GM23338 (cell line): ENCODE results near the gene HPX. TPM values are rescaled to one million over a fixed set of nuclear protein-coding genes. Genes with fewer than 3 reads are reported as not detected.
A peak's percentile ranks its signal among the peaks of the same experiment; 100 is the strongest.

Experiments
- ATAC-seq: fragments of 200-7000 bp; cut with Tn5 transposase; 3 replicates; pipeline ENCODE4 v1.9.1; 2020
- DNase-seq: peaks from one replicate; pipeline ENCODE4 v3.0.0-alpha.2; 2015; ENCODE audit warnings: low spot score
- H2AFZ ChIP-seq: fragments of 200-600 bp; sonication (generic); 2 replicates; pipeline ENCODE4 v1.8.0; 2016; ENCODE audit warnings: antibody characterized with exemption, mild to moderate bottlenecking, moderate library complexity
- H3F3A ChIP-seq: fragments of 200-600 bp; sonication (generic); replicated peaks from 2 replicates; pipeline ENCODE4 v1.8.0; 2017; ENCODE audit warnings: antibody characterized with exemption, mixed run types, low read depth
- H3K27ac ChIP-seq: fragments of 200-600 bp; sonication (generic); 2 replicates; pipeline ENCODE4 v1.6.1; 2016; ENCODE audit warnings: low read depth
- H3K27me3 ChIP-seq: fragments of 200-600 bp; sonication (generic); 2 replicates; pipeline ENCODE4 v1.8.0; 2016; ENCODE audit warnings: mild to moderate bottlenecking, mixed run types, moderate library complexity; ENCODE audit not compliant: insufficient read depth
- H3K36me3 ChIP-seq: fragments of 200-600 bp; sonication (generic); 2 replicates; pipeline ENCODE4 v1.8.0; 2016; ENCODE audit warnings: mild to moderate bottlenecking; ENCODE audit not compliant: insufficient read depth
- H3K4me1 ChIP-seq: fragments of 200-600 bp; sonication (generic); 2 replicates; pipeline ENCODE4 v1.8.0; 2016; ENCODE audit warnings: mild to moderate bottlenecking, moderate library complexity; ENCODE audit not compliant: insufficient read depth
- H3K4me2 ChIP-seq: fragments of 200-600 bp; sonication (generic); 2 replicates; pipeline ENCODE4 v1.7.1; 2017; ENCODE audit warnings: mixed run types
- H3K4me3 ChIP-seq: fragments of 200-600 bp; sonication (generic); 2 replicates; pipeline ENCODE4 v1.6.1; 2016; ENCODE audit warnings: mixed run types
- H3K79me2 ChIP-seq: fragments of 200-600 bp; sonication (generic); replicated peaks from 2 replicates; pipeline ENCODE4 v1.8.0; 2017; ENCODE audit warnings: mild to moderate bottlenecking; ENCODE audit not compliant: insufficient read depth
- H3K9me2 ChIP-seq: fragments of 200-600 bp; sonication (generic); 2 replicates; pipeline ENCODE4 v1.8.0; 2017; ENCODE audit not compliant: insufficient read depth
- H4K20me1 ChIP-seq: fragments of 200-600 bp; sonication (generic); replicated peaks from 2 replicates; pipeline ENCODE4 v1.8.0; 2017; ENCODE audit warnings: mild to moderate bottlenecking; ENCODE audit not compliant: insufficient read depth
- H3K27ac Mint-ChIP-seq: 2 replicates; pipeline ENCODE4 v1.8.0; 2020; ENCODE audit warnings: inconsistent platforms, mild to moderate bottlenecking, moderate library complexity, mixed read lengths
- H3K27me3 Mint-ChIP-seq: 3 replicates; pipeline ENCODE4 v1.8.0; 2022; ENCODE audit warnings: low read depth, mild to moderate bottlenecking, moderate library complexity, mixed read lengths, inconsistent platforms; ENCODE audit not compliant: insufficient read depth, poor library complexity
- H3K36me3 Mint-ChIP-seq: 3 replicates; pipeline ENCODE4 v1.8.0; 2021; ENCODE audit warnings: low read depth, mild to moderate bottlenecking, inconsistent platforms, moderate library complexity, mixed read lengths
- H3K4me1 Mint-ChIP-seq: 3 replicates; pipeline ENCODE4 v1.8.0; 2020; ENCODE audit warnings: mild to moderate bottlenecking, inconsistent platforms, mixed read lengths
- H3K4me3 Mint-ChIP-seq: 3 replicates; pipeline ENCODE4 v1.8.0; 2021; ENCODE audit warnings: moderate library complexity, mild to moderate bottlenecking, inconsistent platforms, mixed read lengths
- H3K9me3 Mint-ChIP-seq: 3 replicates; pipeline ENCODE4 v1.8.0; 2020; ENCODE audit warnings: moderate library complexity, mild to moderate bottlenecking, inconsistent platforms, mixed read lengths
- ETS1 ChIP-seq: IDR thresholded peaks from 2 replicates; pipeline ENCODE4 v1.6.1; 2016; ENCODE audit warnings: antibody characterized with exemption
- EZH2 ChIP-seq: fragments of 200-600 bp; sonication (generic); IDR thresholded peaks from one replicate; pipeline ENCODE4 v1.8.0; 2017; ENCODE audit warnings: antibody characterized with exemption, mild to moderate bottlenecking, low read depth; ENCODE audit not compliant: unreplicated experiment
- EZH2phosphoT487 ChIP-seq: fragments of 200-600 bp; sonication (generic); IDR thresholded peaks from one replicate; pipeline ENCODE4 v1.8.1; 2018; ENCODE audit warnings: antibody characterized with exemption; ENCODE audit not compliant: unreplicated experiment
- JUNB ChIP-seq: IDR thresholded peaks from one replicate; pipeline ENCODE4 v1.6.1; 2016; ENCODE audit warnings: antibody characterized with exemption; ENCODE audit not compliant: unreplicated experiment
- NANOG ChIP-seq: IDR thresholded peaks from 2 replicates; pipeline ENCODE4 v1.6.1; 2016; ENCODE audit warnings: antibody characterized with exemption, borderline replicate concordance
- POLR2AphosphoS5 ChIP-seq: IDR thresholded peaks from 2 replicates; pipeline ENCODE4 v1.6.1; 2016; ENCODE audit warnings: antibody characterized with exemption, low read depth
- STAT1 ChIP-seq: IDR thresholded peaks from one replicate; pipeline ENCODE4 v1.6.1; 2016; ENCODE audit warnings: antibody characterized with exemption; ENCODE audit not compliant: unreplicated experiment
- ZNF462 ChIP-seq: fragments of 250-450 bp; sonication (Bioruptor Pico); IDR thresholded peaks from 2 replicates; pipeline ENCODE4 v1.5.0; 2020; ENCODE audit warnings: mild to moderate bottlenecking, moderate library complexity
- polyA plus RNA-seq: library from polyadenylated mRNA; unstranded; fragments of >200 nt; fragmentation: Nextera tagmentation; extraction: Ambion mirVana; gene quantifications from 2 replicates; pipeline ENCODE4 v1.2.1, GENCODE V29; 2016
- total RNA-seq: library from RNA; depleted of rRNA; stranded (reverse); fragments of >200 nt; shearing (Covaris generic); gene quantifications from 2 replicates; pipeline ENCODE4 v1.2.3, GENCODE V29; 2014

Gene HPX
- total and polyA plus RNA-seq, 2 experiments from 2014 or later, result 0.47 to 0.63 TPM

- Histone ChIP-seq H3K4me2 (peak within 1 kb of the TSS; percentile 94), H3K4me3 (peak within 1 kb of the TSS; percentile 96), H2AFZ (peak within 1 kb of the TSS; percentile 99), H3K36me3 (no peaks in the 10 kb centered on the region), H3K27ac (no peak within 1 kb of the TSS), H3K27me3 (peaks cover 27% of the 10 kb centered on the region), H4K20me1 (no peaks in the 10 kb centered on the region), H3K79me2 (0 out of 2 replicates have a peak, but pooled peaks cover 3% of the 10 kb centered on the region), H3F3A (no peaks in the 10 kb centered on the region), H3K9me2 (no peaks in the 10 kb centered on the region), H3K4me1 (peaks cover 7% of the 10 kb centered on the region; the same call in 1 of the 2 replicates)
- peaks cover 9% of the 10 kb centered on the region for H3K27me3 Mint-ChIP-seq
- H3K36me3 Mint-ChIP-seq, result no peaks in the 10 kb centered on the region
- H3K4me1 Mint-ChIP-seq, result peaks cover 2% of the 10 kb centered on the region; the same call in 1 of the 3 replicates
- no peak within 1 kb of the TSS for H3K27ac Mint-ChIP-seq
- H3K4me3 Mint-ChIP-seq, result peak within 1 kb of the TSS; percentile 74; the same call in 2 of the 3 replicates
- H3K9me3 Mint-ChIP-seq, result no peaks in the 10 kb centered on the region
- ATAC-seq, result peak; percentile 86
- peak; percentile 87 for DNase-seq
- no peak for TF ChIP-seq EZH2
- TF ChIP-seq POLR2AphosphoS5, result peak; percentile 54; the same call in 1 of the 2 replicates
Observed at GRCh38 chr11:6419009-6419631, 21.7 kb downstream of the HPX start, which contains the start of gene APBB1. Gene APBB1, minus strand, starts transcription at chr11:6419094. Its CDS starts 7,747 bp downstream, at chr11:6411347.

- TF ChIP-seq NANOG (no peak), JUNB (no peak), ZNF462 (CRISPR knock-in tag) (no peak), STAT1 (no peak), ETS1 (no peak), EZH2phosphoT487 (no peak)
- ATAC-seq, result peak; percentile 82
- H3K9me2 ChIP-seq, result no peaks in the 10 kb centered on the region
- Mint-ChIP-seq H3K4me1 (peaks cover 2% of the 10 kb centered on the region; the same call in 1 of the 3 replicates), H3K36me3 (no peaks in the 10 kb centered on the region), H3K27me3 (peaks cover 9% of the 10 kb centered on the region), H3K4me3 (no peak overlapping the region), H3K9me3 (no peaks in the 10 kb centered on the region), H3K27ac (no peak overlapping the region)
- H3K27ac ChIP-seq, result no peak overlapping the region
- peaks cover 7% of the 10 kb centered on the region; the same call in 1 of the 2 replicates for H3K4me1 ChIP-seq
- H2AFZ ChIP-seq, result peak overlapping the region; percentile 87; the same call in 1 of the 2 replicates
- peak overlapping the region; percentile 96 for H3K4me3 ChIP-seq
- peak overlapping the region; percentile 94 for H3K4me2 ChIP-seq
- no peaks in the 10 kb centered on the region for H4K20me1 ChIP-seq
- H3K79me2 ChIP-seq, result 0 out of 2 replicates have a peak, but pooled peaks cover 3% of the 10 kb centered on the region
- H3K36me3 ChIP-seq, result no peaks in the 10 kb centered on the region
- H3F3A ChIP-seq, result no peaks in the 10 kb centered on the region
- DNase-seq, result peak; percentile 76
- H3K27me3 ChIP-seq, result peaks cover 26% of the 10 kb centered on the region
Observed at GRCh38 chr11:6418557-6419008, 22.2 kb downstream of the HPX start.
